CD14-positive monocyte (primary cell): ENCODE data around the gene SEMA5B. TPM values are rescaled to one million over a fixed set of nuclear protein-coding genes. Genes with fewer than 3 reads are reported as not detected.

Experiments used
- DNase-seq, 3 donors: peaks; one replicate each; pipeline ENCODE4 v3.0.0-alpha.2; 2011 to 2022
- H2AFZ ChIP-seq: 2 replicates; pipeline ENCODE4 v1.6.0; 2012; ENCODE audit warnings: mild to moderate bottlenecking, low read depth, low read length, inconsistent platforms; ENCODE audit not compliant: insufficient read depth, poor library complexity, severe bottlenecking
- H3K27ac ChIP-seq, 2 donors: 1 replicate in 1 of 2; 2 replicates in 1 of 2; pipeline ENCODE4 v1.5.1; 2012 to 2013; ENCODE audit warnings: low read length in 2 of 2, control low read depth in 1 of 2, inconsistent platforms in 1 of 2, low read depth in 1 of 2, mild to moderate bottlenecking in 1 of 2
- H3K27me3 ChIP-seq, 2 donors: one replicate each; pipeline versions ENCODE4 v1.6.0 to v1.6.1; 2011 to 2013; ENCODE audit warnings: low read length in 2 of 2; ENCODE audit not compliant: control insufficient read depth in 2 of 2, insufficient read depth in 2 of 2
- H3K36me3 ChIP-seq, 2 donors: replicated peaks in 1 of 2; 1 replicate in 1 of 2; 2 replicates in 1 of 2; pipeline versions ENCODE4 v1.5.1 to v1.6.1; 2012 to 2013; ENCODE audit warnings: low read length in 2 of 2, control low read depth in 1 of 2, inconsistent platforms in 1 of 2, mild to moderate bottlenecking in 1 of 2; ENCODE audit not compliant: insufficient read depth in 2 of 2, control insufficient read depth in 1 of 2
- H3K4me1 ChIP-seq, 2 donors: 1 replicate in 1 of 2; 2 replicates in 1 of 2; pipeline versions ENCODE4 v1.5.1 to v1.6.1; 2012 to 2013; ENCODE audit warnings: low read length in 2 of 2, control low read depth in 1 of 2, inconsistent platforms in 1 of 2, mild to moderate bottlenecking in 1 of 2, moderate library complexity in 1 of 2; ENCODE audit not compliant: insufficient read depth in 2 of 2, control insufficient read depth in 1 of 2
- H3K4me2 ChIP-seq: replicated peaks from 2 replicates; pipeline ENCODE3; 2012; ENCODE audit warnings: low read length, moderate library complexity, mild to moderate bottlenecking; ENCODE audit not compliant: poor library complexity, severe bottlenecking; ENCODE audit errors: extremely low read depth
- H3K4me3 ChIP-seq, 3 experiments: fragments of 200-600 bp in 1 of 3; sonication (generic) in 1 of 3; replicated peaks in 1 of 3; 1 replicate in 2 of 3; 2 replicates in 1 of 3; pipeline ENCODE4 v1.5.1; 2011 to 2013; ENCODE audit warnings: low read length in 3 of 3, mild to moderate bottlenecking in 3 of 3, control low read depth in 2 of 3, low read depth in 2 of 3, inconsistent platforms in 1 of 3, moderate library complexity in 1 of 3
- H3K79me2 ChIP-seq: 2 replicates; pipeline ENCODE4 v1.6.0; 2012; ENCODE audit warnings: mild to moderate bottlenecking, control low read depth, inconsistent platforms, low read length, moderate library complexity; ENCODE audit not compliant: insufficient read depth
- H3K9ac ChIP-seq: 2 replicates; pipeline ENCODE4 v1.6.0; 2017; ENCODE audit warnings: low read length, mild to moderate bottlenecking; ENCODE audit not compliant: insufficient read depth, poor library complexity, severe bottlenecking
- H3K9me3 ChIP-seq, 2 donors: replicated peaks in 1 of 2; 1 replicate in 1 of 2; 2 replicates in 1 of 2; pipeline versions ENCODE4 v1.5.1 to v1.6.1; 2012 to 2013; ENCODE audit warnings: low read length in 2 of 2, control low read depth in 1 of 2; ENCODE audit not compliant: control insufficient read depth in 1 of 2, insufficient read depth in 1 of 2
- H4K20me1 ChIP-seq: 2 replicates; pipeline ENCODE4 v1.6.0; 2012; ENCODE audit warnings: mild to moderate bottlenecking, low read length, control low read depth, moderate library complexity; ENCODE audit not compliant: insufficient read depth
- H3K27ac Mint-ChIP-seq, 7 donors: one replicate each; pipeline ENCODE4 v1.8.0; 2020; ENCODE audit warnings: mild to moderate bottlenecking in 7 of 7, mixed read lengths in 7 of 7, moderate library complexity in 6 of 7, inconsistent platforms in 2 of 7
- H3K27me3 Mint-ChIP-seq, 3 donors: one replicate each; pipeline ENCODE4 v1.8.0; 2021 to 2022; ENCODE audit warnings: low read depth in 3 of 3, mild to moderate bottlenecking in 3 of 3, mixed read lengths in 3 of 3, moderate library complexity in 3 of 3, inconsistent platforms in 1 of 3
- H3K36me3 Mint-ChIP-seq, 2 donors: one replicate each; pipeline ENCODE4 v1.8.0; 2020; ENCODE audit warnings: mixed read lengths in 2 of 2, inconsistent platforms in 1 of 2, mild to moderate bottlenecking in 1 of 2
- H3K4me1 Mint-ChIP-seq: one replicate; pipeline ENCODE4 v1.8.0; 2020; ENCODE audit warnings: mild to moderate bottlenecking, mixed read lengths
- H3K4me3 Mint-ChIP-seq, 2 donors: one replicate each; pipeline ENCODE4 v1.8.0; 2020; ENCODE audit warnings: mild to moderate bottlenecking in 2 of 2, mixed read lengths in 2 of 2, moderate library complexity in 1 of 2
- H3K9me3 Mint-ChIP-seq, 7 donors: one replicate each; pipeline ENCODE4 v1.8.0; 2020 to 2022; ENCODE audit warnings: mixed read lengths in 7 of 7, mild to moderate bottlenecking in 6 of 7, moderate library complexity in 6 of 7, inconsistent platforms in 2 of 7
- CTCF ChIP-seq: fragments of 200-600 bp; IDR thresholded peaks from one replicate; pipeline ENCODE4 v1.8.0; 2022; ENCODE audit warnings: antibody characterized with exemption, mild to moderate bottlenecking
- WGBS: methylation state at CpG from one replicate; pipeline ENCODE4 v1.1.5; 2013; ENCODE audit warnings: missing lambda C conversion rate; ENCODE audit not compliant: insufficient coverage; 5-methylcytosine and 5-hydroxymethylcytosine counted together
- intact Hi-C, 2 donors: fragments of 100-400 bp; cut with micrococcal nuclease; formaldehyde crosslinking; loops; one replicate each; pipeline versions ENCODE4 v1.15.0 to v1.15.1; 2023
- polyA plus RNA-seq, 3 donors: library from polyadenylated mRNA; depleted of rRNA in 1 of 3; unstranded in 2 of 3; stranded (reverse) in 1 of 3; fragments of 300-500 nt in 2 of 3; fragments of >200 nt in 1 of 3; fragmentation: Illumina TruSeq in 2 of 3; gene quantifications; 1 replicate in 2 of 3; 2 replicates in 1 of 3; pipeline ENCODE4 v1.2.3, GENCODE V29; 2012 to 2021

SEMA5B gene
- polyA plus RNA-seq, 3 donors = not detected

- TF ChIP-seq CTCF = no peak
- Histone ChIP-seq H3K4me1 (peaks cover 16% of the 10 kb centered on the region in 2 donors), H4K20me1 (no peaks in the 10 kb centered on the region), H3K4me2 (no peak overlapping the region), H3K4me3 (no peak overlapping the region), H3K27ac (no peak overlapping the region), H2AFZ (no peak overlapping the region), H3K27me3 (no peaks in the 10 kb centered on the region), H3K36me3 (no peaks in the 10 kb centered on the region), H3K79me2 (peaks cover 72% of the 10 kb centered on the region), H3K9me3 (no peaks in the 10 kb centered on the region), H3K9ac (no peak overlapping the region)
- Mint-ChIP-seq H3K27me3 (no peaks in the 10 kb centered on the region), H3K36me3 (peaks cover 2 to 5% of the 10 kb centered on the region in 2 donors), H3K27ac (no peak overlapping the region), H3K9me3 (no peaks in the 10 kb centered on the region), H3K4me1 (peaks cover 29% of the 10 kb centered on the region), H3K4me3 (no peak overlapping the region)
- no peak for DNase-seq
- intact Hi-C loops = no loop called here
- WGBS = 83% methylated on average over 1 of the region's 1 CpG
Measured at GRCh38 chr3:123075359-123075758, 47.8 kb upstream of the SEMA5B start.

DNA sequence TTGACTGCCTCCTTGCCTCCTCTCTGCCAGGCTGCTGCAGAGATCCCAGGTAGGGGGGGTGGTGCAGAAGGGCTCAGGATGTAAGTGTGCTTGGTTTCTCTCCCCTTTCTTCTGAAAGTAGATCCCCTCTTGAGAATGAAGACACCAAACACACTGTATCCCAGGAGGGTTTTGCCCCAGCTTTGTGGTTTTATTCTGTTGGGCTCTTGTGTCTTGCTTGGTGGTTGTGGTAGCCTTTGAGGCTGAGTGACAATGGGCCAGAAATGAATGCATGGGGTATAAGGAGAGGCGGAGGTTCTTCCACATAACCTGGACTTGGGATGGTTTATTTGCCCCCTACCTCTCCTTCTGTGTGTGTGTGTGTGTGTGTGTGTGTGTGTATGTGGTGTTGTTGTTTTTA is 45.0 kb upstream of the SEMA5B start:
- Histone ChIP-seq H4K20me1 (no peaks in the 10 kb centered on the region), H3K9ac (no peak overlapping the region), H3K9me3 (no peaks in the 10 kb centered on the region), H3K27me3 (no peaks in the 10 kb centered on the region), H3K36me3 (no peaks in the 10 kb centered on the region), H2AFZ (no peak overlapping the region), H3K79me2 (peaks cover 81% of the 10 kb centered on the region), H3K4me2 (no peak overlapping the region), H3K4me1 (peaks cover 24 to 26% of the 10 kb centered on the region in 2 donors), H3K27ac (peak overlapping the region in 1 of 2 donors; percentile 62), H3K4me3 (no peak overlapping the region)
- Mint-ChIP-seq H3K36me3 (peaks cover 0 to 5% of the 10 kb centered on the region in 2 donors), H3K4me1 (peaks cover 40% of the 10 kb centered on the region), H3K9me3 (no peaks in the 10 kb centered on the region), H3K27ac (peak overlapping the region in 4 of 7 donors; percentile 28 to 82 (median 48)), H3K4me3 (peak overlapping the region in 1 of 2 donors; percentile 23), H3K27me3 (no peaks in the 10 kb centered on the region)
- no CpG with 5 or more reads among the region's 1 CpG for WGBS
- intact Hi-C loops = no loop called here
- TF ChIP-seq CTCF = no peak
- DNase-seq = no peak
